Measurements from ENCODE around the gene LIMS1. TPM values are rescaled to one million over a fixed set of nuclear protein-coding genes. Genes with fewer than 3 reads are reported as not detected.
"Not testable (repeated sequence)": the region's sequence is repeated elsewhere in the genome, so short reads cannot be mapped to it uniquely, and the experiment has no call there.

LIMS1 gene
- total and polyA plus RNA-seq, 2 donors = 27.1 to 28.5 TPM

GRCh38 chr2:108688818-108689756 is 154.8 kb downstream of the LIMS1 start:
- H3K36me3 ChIP-seq (ENCODE audit: control insufficient read depth in 2 of 2, insufficient read depth in 2 of 2, low read length in 1 of 2); DNase-seq (ENCODE audit: low read depth in 6 of 9, low spot score in 9 of 9); H3K4me1 ChIP-seq (ENCODE audit: control insufficient read depth in 2 of 2, insufficient read depth in 2 of 2, low read length in 2 of 2); H3K27me3 ChIP-seq (ENCODE audit: control insufficient read depth in 2 of 2, insufficient read depth in 1 of 2, low read length in 1 of 2); H3K4me3 ChIP-seq (ENCODE audit: low read length in 2 of 2); H3K9me3 ChIP-seq (ENCODE audit: control insufficient read depth in 2 of 2, insufficient read depth in 1 of 2, low read length in 1 of 2); H3K27ac ChIP-seq (ENCODE audit: low read depth in 1 of 2, low read length in 1 of 2): not testable (repeated sequence)
- WGBS = 98% methylated on average over 9 of the region's 15 CpGs

GRCh38 chr2:108690001-108690400 is 155.7 kb downstream of the LIMS1 start:
- not testable (repeated sequence) for H3K36me3 ChIP-seq (ENCODE audit: control insufficient read depth in 2 of 2, insufficient read depth in 2 of 2, low read length in 1 of 2); DNase-seq (ENCODE audit: low read depth in 6 of 9, low spot score in 9 of 9); H3K4me1 ChIP-seq (ENCODE audit: control insufficient read depth in 2 of 2, insufficient read depth in 2 of 2, low read length in 2 of 2); H3K27ac ChIP-seq (ENCODE audit: low read depth in 1 of 2, low read length in 1 of 2); H3K4me3 ChIP-seq (ENCODE audit: low read length in 2 of 2); H3K9me3 ChIP-seq (ENCODE audit: control insufficient read depth in 2 of 2, insufficient read depth in 1 of 2, low read length in 1 of 2); H3K27me3 ChIP-seq (ENCODE audit: control insufficient read depth in 2 of 2, insufficient read depth in 1 of 2, low read length in 1 of 2)
- no CpG with 5 or more reads among the region's 1 CpG for WGBS

GRCh38 chr2:108691447-108691846 is 157.2 kb downstream of the LIMS1 start:
- Histone ChIP-seq H3K9me3 (ENCODE audit: control insufficient read depth in 2 of 2, insufficient read depth in 1 of 2, low read length in 1 of 2) (no peaks in the 10 kb centered on the region), H3K4me3 (ENCODE audit: low read length in 2 of 2) (no peak overlapping the region), H3K27me3 (ENCODE audit: control insufficient read depth in 2 of 2, insufficient read depth in 1 of 2, low read length in 1 of 2) (no peaks in the 10 kb centered on the region), H3K36me3 (ENCODE audit: control insufficient read depth in 2 of 2, insufficient read depth in 2 of 2, low read length in 1 of 2) (no peaks in the 10 kb centered on the region), H3K4me1 (ENCODE audit: control insufficient read depth in 2 of 2, insufficient read depth in 2 of 2, low read length in 2 of 2) (no peaks in the 10 kb centered on the region), H3K27ac (ENCODE audit: low read depth in 1 of 2, low read length in 1 of 2) (no peak overlapping the region)
- DNase-seq (ENCODE audit: low read depth in 6 of 9, low spot score in 9 of 9) = no peak
- WGBS = 98% methylated on average over 7 of the region's 7 CpGs

GRCh38 chr2:108701208-108701607 is 166.9 kb downstream of the LIMS1 start:
- Histone ChIP-seq H3K9me3 (ENCODE audit: control insufficient read depth in 2 of 2, insufficient read depth in 1 of 2, low read length in 1 of 2) (no peaks in the 10 kb centered on the region), H3K4me3 (ENCODE audit: low read length in 2 of 2) (no peak overlapping the region), H3K27me3 (ENCODE audit: control insufficient read depth in 2 of 2, insufficient read depth in 1 of 2, low read length in 1 of 2) (no peaks in the 10 kb centered on the region), H3K27ac (ENCODE audit: low read depth in 1 of 2, low read length in 1 of 2) (no peak overlapping the region), H3K36me3 (ENCODE audit: control insufficient read depth in 2 of 2, insufficient read depth in 2 of 2, low read length in 1 of 2) (no peaks in the 10 kb centered on the region), H3K4me1 (ENCODE audit: control insufficient read depth in 2 of 2, insufficient read depth in 2 of 2, low read length in 2 of 2) (no peaks in the 10 kb centered on the region)
- 69% methylated on average over 3 of the region's 3 CpGs for WGBS
- no peak for DNase-seq (ENCODE audit: low read depth in 6 of 9, low spot score in 9 of 9)

GRCh38 chr2:108701806-108702205 is 167.5 kb downstream of the LIMS1 start:
- Histone ChIP-seq H3K9me3 (ENCODE audit: control insufficient read depth in 2 of 2, insufficient read depth in 1 of 2, low read length in 1 of 2) (peaks cover 0 to 2% of the 10 kb centered on the region in 2 donors), H3K36me3 (ENCODE audit: control insufficient read depth in 2 of 2, insufficient read depth in 2 of 2, low read length in 1 of 2) (no peaks in the 10 kb centered on the region), H3K4me3 (ENCODE audit: low read length in 2 of 2) (no peak overlapping the region), H3K4me1 (ENCODE audit: control insufficient read depth in 2 of 2, insufficient read depth in 2 of 2, low read length in 2 of 2) (no peaks in the 10 kb centered on the region), H3K27me3 (ENCODE audit: control insufficient read depth in 2 of 2, insufficient read depth in 1 of 2, low read length in 1 of 2) (no peaks in the 10 kb centered on the region), H3K27ac (ENCODE audit: low read depth in 1 of 2, low read length in 1 of 2) (no peak overlapping the region)
- 23% methylated on average over 2 of the region's 2 CpGs for WGBS
- DNase-seq (ENCODE audit: low read depth in 6 of 9, low spot score in 9 of 9) = no peak

- H3K4me1 ChIP-seq (ENCODE audit: control insufficient read depth in 2 of 2, insufficient read depth in 2 of 2, low read length in 2 of 2) = no peaks in the 10 kb centered on the region
- H3K27ac ChIP-seq (ENCODE audit: low read depth in 1 of 2, low read length in 1 of 2) = no peak overlapping the region
- H3K9me3 ChIP-seq (ENCODE audit: control insufficient read depth in 2 of 2, insufficient read depth in 1 of 2, low read length in 1 of 2) = peaks cover 0 to 4% of the 10 kb centered on the region in 2 donors
- H3K4me3 ChIP-seq (ENCODE audit: low read length in 2 of 2) = no peak overlapping the region
- no peaks in the 10 kb centered on the region for H3K27me3 ChIP-seq (ENCODE audit: control insufficient read depth in 2 of 2, insufficient read depth in 1 of 2, low read length in 1 of 2)
- no peaks in the 10 kb centered on the region for H3K36me3 ChIP-seq (ENCODE audit: control insufficient read depth in 2 of 2, insufficient read depth in 2 of 2, low read length in 1 of 2)
- WGBS = 100% methylated on average over 1 of the region's 1 CpG
- no peak for DNase-seq (ENCODE audit: low read depth in 6 of 9, low spot score in 9 of 9)
These were observed 170.6 kb downstream of the LIMS1 start for GRCh38 chr2:108704871-108705270.

- Histone ChIP-seq H3K27me3 (ENCODE audit: control insufficient read depth in 2 of 2, insufficient read depth in 1 of 2, low read length in 1 of 2) (no peaks in the 10 kb centered on the region), H3K4me1 (ENCODE audit: control insufficient read depth in 2 of 2, insufficient read depth in 2 of 2, low read length in 2 of 2) (no peaks in the 10 kb centered on the region), H3K9me3 (ENCODE audit: control insufficient read depth in 2 of 2, insufficient read depth in 1 of 2, low read length in 1 of 2) (peaks cover 0 to 4% of the 10 kb centered on the region in 2 donors), H3K4me3 (ENCODE audit: low read length in 2 of 2) (no peak overlapping the region), H3K27ac (ENCODE audit: low read depth in 1 of 2, low read length in 1 of 2) (no peak overlapping the region), H3K36me3 (ENCODE audit: control insufficient read depth in 2 of 2, insufficient read depth in 2 of 2, low read length in 1 of 2) (no peaks in the 10 kb centered on the region)
- no peak for DNase-seq (ENCODE audit: low read depth in 6 of 9, low spot score in 9 of 9)
These were observed 173.0 kb downstream of the LIMS1 start for GRCh38 chr2:108707300-108707699.

GRCh38 chr2:108716971-108717370 is 182.7 kb downstream of the LIMS1 start:
- not testable (repeated sequence) for H3K9me3 ChIP-seq (ENCODE audit: control insufficient read depth in 2 of 2, insufficient read depth in 1 of 2, low read length in 1 of 2); DNase-seq (ENCODE audit: low read depth in 6 of 9, low spot score in 9 of 9); H3K27me3 ChIP-seq (ENCODE audit: control insufficient read depth in 2 of 2, insufficient read depth in 1 of 2, low read length in 1 of 2); H3K4me1 ChIP-seq (ENCODE audit: control insufficient read depth in 2 of 2, insufficient read depth in 2 of 2, low read length in 2 of 2); H3K4me3 ChIP-seq (ENCODE audit: low read length in 2 of 2); H3K27ac ChIP-seq (ENCODE audit: low read depth in 1 of 2, low read length in 1 of 2); H3K36me3 ChIP-seq (ENCODE audit: control insufficient read depth in 2 of 2, insufficient read depth in 2 of 2, low read length in 1 of 2)
- 94% methylated on average over 6 of the region's 6 CpGs for WGBS

GRCh38 chr2:108719149-108720044 is 185.1 kb downstream of the LIMS1 start, which contains the start of gene RANBP2:
RANBP2 (plus strand) TSS chr2:108719482; CDS start chr2:108719607, 125 bp downstream.
- Histone ChIP-seq H3K4me1 (ENCODE audit: control insufficient read depth in 2 of 2, insufficient read depth in 2 of 2, low read length in 2 of 2) (peaks cover 0 to 8% of the 10 kb centered on the region in 2 donors), H3K36me3 (ENCODE audit: control insufficient read depth in 2 of 2, insufficient read depth in 2 of 2, low read length in 1 of 2) (no peaks in the 10 kb centered on the region), H3K27ac (ENCODE audit: low read depth in 1 of 2, low read length in 1 of 2) (peak within 1 kb of the TSS; percentile 94 to 95), H3K9me3 (ENCODE audit: control insufficient read depth in 2 of 2, insufficient read depth in 1 of 2, low read length in 1 of 2) (no peaks in the 10 kb centered on the region), H3K4me3 (ENCODE audit: low read length in 2 of 2) (peak within 1 kb of the TSS; percentile 87 to 88), H3K27me3 (ENCODE audit: control insufficient read depth in 2 of 2, insufficient read depth in 1 of 2, low read length in 1 of 2) (no peaks in the 10 kb centered on the region)
- DNase-seq (ENCODE audit: low read depth in 6 of 9, low spot score in 9 of 9) = peak; percentile 88 to 98 (median 95)
- under 1% methylated on average over 97 of the region's 97 CpGs for WGBS

All from thymus (tissue), 11 donors.